Testis (tissue), 3 donors: ENCODE measurements around the gene LMAN2L. TPM values are rescaled to one million over a fixed set of nuclear protein-coding genes. Genes with fewer than 3 reads are reported as not detected.

Experiments used
- DNase-seq: peaks from one replicate; pipeline ENCODE4 v3.0.0-alpha.2; 2019
- H3K27ac ChIP-seq, 2 donors: fragments of 200-600 bp; sonication (generic); one replicate each; pipeline ENCODE4 v1.5.1; 2019
- H3K27me3 ChIP-seq: fragments of 200-600 bp; sonication (generic); one replicate; pipeline ENCODE4 v1.5.1; 2019
- H3K36me3 ChIP-seq: fragments of 200-600 bp; sonication (generic); one replicate; pipeline ENCODE4 v1.5.1; 2017; ENCODE audit warnings: low read depth; ENCODE audit errors: missing control alignments
- H3K4me1 ChIP-seq: fragments of 200-600 bp; sonication (generic); one replicate; pipeline ENCODE4 v1.5.1; 2019
- H3K4me3 ChIP-seq, 2 donors: fragments of 200-600 bp; sonication (generic); one replicate each; pipeline ENCODE4 v1.5.1; 2017 to 2019
- H3K9me3 ChIP-seq: fragments of 200-600 bp; sonication (generic); one replicate; pipeline ENCODE4 v1.5.1; 2017
- CTCF ChIP-seq, 3 experiments: fragments of 450-650 bp in 2 of 3; fragments of 200-600 bp in 1 of 3; sonication (generic) in 1 of 3; IDR thresholded peaks; one replicate each; pipeline ENCODE4 v1.5.1; 2016 to 2019; ENCODE audit warnings: antibody characterized with exemption in 3 of 3, mild to moderate bottlenecking in 2 of 3, moderate library complexity in 1 of 3
- POLR2A ChIP-seq: fragments of 450-650 bp; IDR thresholded peaks from one replicate; pipeline ENCODE4 v1.6.1; 2017; ENCODE audit warnings: antibody characterized with exemption, mild to moderate bottlenecking, moderate library complexity
- WGBS, 2 donors: methylation state at CpG; one replicate each; pipeline ENCODE4 v1.1.5; 2018; 5-methylcytosine and 5-hydroxymethylcytosine counted together
- intact Hi-C: fragments of 100-400 bp; cut with DNase I; formaldehyde crosslinking; loops from one replicate; pipeline ENCODE4 v1.15.1; 2023; ENCODE audit warnings: low total_unique reads
- polyA plus RNA-seq: library from polyadenylated mRNA; stranded (reverse); fragments of 350-450 nt; fragmentation: Illumina TruSeq; extraction: RNeasy Lipid Tissue Mini Kit (QIAGEN cat#74804); gene quantifications from one replicate; pipeline ENCODE4 v1.2.3, GENCODE V29; 2014; ENCODE audit warnings: low read depth, low replicate concordance; ENCODE audit not compliant: insufficient read depth
- total RNA-seq, 2 donors: library from RNA; depleted of rRNA; stranded (reverse); fragments of >200 nt; gene quantifications; one replicate each; pipeline ENCODE4 v1.2.3, GENCODE V29; 2016

The LMAN2L gene
- total and polyA plus RNA-seq, 3 donors from 2014 or later, result 24.2 to 25.2 (median 24.5) TPM

- H3K27me3 ChIP-seq, result no peaks in the 10 kb centered on the region
- no peak for TF ChIP-seq POLR2A
- TF ChIP-seq CTCF (IDR thresholded peaks at IDR 0.05), result no peak
- no peak for DNase-seq
- 71 to 87% methylated on average over 6 to 9 of the region's 9 CpGs for WGBS, 2 donors
- intact Hi-C loops, result no loop called here
- no peaks in the 10 kb centered on the region for H3K4me1 ChIP-seq
- H3K4me3 ChIP-seq, result no peak overlapping the region
- H3K36me3 ChIP-seq, result no peaks in the 10 kb centered on the region
- no peak overlapping the region for H3K27ac ChIP-seq
- no peaks in the 10 kb centered on the region for H3K9me3 ChIP-seq
Observed at GRCh38 chr2:96699621-96700020, 40.2 kb downstream of the LMAN2L start.

DNA sequence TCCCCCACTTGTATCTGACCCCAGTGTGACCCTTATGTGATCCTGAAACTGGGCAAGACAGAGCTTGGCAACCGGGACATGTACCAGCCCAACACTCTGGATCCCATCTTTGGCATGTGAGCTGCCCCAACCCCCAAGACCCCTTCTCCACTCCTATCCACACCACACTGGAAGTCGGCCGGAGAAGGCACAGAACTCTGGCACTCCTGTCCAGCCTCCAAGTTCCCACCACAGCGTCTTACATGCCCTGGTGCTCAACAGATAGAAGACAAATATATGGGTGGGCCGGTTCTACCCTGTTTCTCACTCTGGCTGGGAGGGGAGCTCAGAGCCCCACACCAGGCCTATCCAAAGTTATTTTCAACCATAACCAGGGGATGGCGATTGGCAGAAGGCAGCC is 40.8 kb downstream of the LMAN2L start:
- H3K4me3 ChIP-seq, result no peak overlapping the region
- H3K4me1 ChIP-seq, result no peaks in the 10 kb centered on the region
- no peaks in the 10 kb centered on the region for H3K36me3 ChIP-seq
- 90% methylated on average over 6 of the region's 6 CpGs for WGBS, 2 donors
- H3K27ac ChIP-seq, result no peak overlapping the region
- H3K27me3 ChIP-seq, result no peaks in the 10 kb centered on the region
- intact Hi-C loops, result no loop called here
- TF ChIP-seq POLR2A, result no peak
- TF ChIP-seq CTCF (IDR thresholded peaks at IDR 0.05), result no peak
- no peaks in the 10 kb centered on the region for H3K9me3 ChIP-seq
- DNase-seq, result no peak

DNA sequence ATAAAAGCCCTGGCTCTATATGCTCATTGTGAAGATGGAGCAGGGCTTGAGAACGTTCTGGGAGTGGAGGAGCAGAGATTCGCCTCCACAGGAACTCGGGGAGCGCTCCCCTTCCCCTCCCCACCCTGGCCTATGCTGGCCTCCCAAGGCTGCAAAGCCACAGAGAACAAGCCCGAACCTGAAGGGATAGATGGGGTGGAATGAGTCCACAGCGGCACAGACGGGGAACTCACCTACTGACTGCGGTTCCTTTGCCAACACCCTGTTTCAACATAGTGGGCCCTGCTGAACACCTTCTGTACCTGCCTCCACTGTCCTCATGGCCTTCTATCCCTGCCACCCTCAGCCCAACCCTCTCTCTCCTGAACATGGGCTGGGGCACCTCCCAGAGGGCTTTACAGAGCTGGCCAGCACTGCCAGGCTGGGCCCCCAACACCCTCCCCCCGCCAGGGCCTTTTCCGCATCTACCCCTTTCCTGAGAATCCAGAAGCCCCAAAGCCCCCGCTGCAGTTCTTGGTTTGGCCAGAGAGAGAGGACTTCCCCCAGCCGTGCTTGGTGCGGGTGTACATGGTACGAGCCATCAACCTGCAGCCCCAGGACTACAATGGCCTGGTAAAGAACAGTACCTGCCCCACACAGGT is 41.5 kb downstream of the LMAN2L start:
- intact Hi-C loops, result no loop called here
- Histone ChIP-seq H3K9me3 (no peaks in the 10 kb centered on the region), H3K4me3 (no peak overlapping the region), H3K27ac (no peak overlapping the region), H3K27me3 (no peaks in the 10 kb centered on the region), H3K36me3 (no peaks in the 10 kb centered on the region), H3K4me1 (no peaks in the 10 kb centered on the region)
- no peak for DNase-seq
- TF ChIP-seq CTCF (IDR thresholded peaks at IDR 0.05) (no peak), POLR2A (no peak)
- WGBS, 2 donors, result 92 to 95% methylated on average over 12 to 14 of the region's 14 CpGs

DNA sequence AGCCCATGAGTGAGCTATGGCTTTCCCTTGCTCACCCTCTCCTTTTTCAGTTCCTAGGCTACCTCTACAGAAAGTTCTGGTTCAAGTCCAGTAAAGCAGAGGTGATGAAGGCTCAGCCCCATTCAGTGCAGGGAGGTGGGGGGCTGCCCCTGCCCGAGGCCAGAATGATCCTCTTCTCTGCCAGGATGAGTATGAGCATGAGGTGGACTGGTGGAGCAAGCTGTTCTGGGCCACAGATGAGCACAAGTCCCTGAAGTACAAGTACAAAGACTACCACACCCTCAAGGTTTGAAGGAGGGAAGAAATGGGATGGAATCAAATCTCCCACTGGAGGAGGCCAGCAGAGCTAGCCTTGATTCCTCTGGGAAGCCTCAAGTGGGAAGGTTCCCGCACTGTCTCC is 42.4 kb downstream of the LMAN2L start:
- 73 to 75% methylated on average over 2 of the region's 2 CpGs for WGBS, 2 donors
- DNase-seq, result no peak
- Histone ChIP-seq H3K36me3 (no peaks in the 10 kb centered on the region), H3K9me3 (no peaks in the 10 kb centered on the region), H3K4me3 (no peak overlapping the region), H3K4me1 (no peaks in the 10 kb centered on the region), H3K27me3 (no peaks in the 10 kb centered on the region), H3K27ac (no peak overlapping the region)
- TF ChIP-seq CTCF (IDR thresholded peaks at IDR 0.05), result no peak
- no peak for TF ChIP-seq POLR2A
- intact Hi-C loops, result no loop called here

GRCh38 chr2:96695602-96696001 is 44.3 kb downstream of the LMAN2L start:
- no peak for DNase-seq
- no peak overlapping the region for H3K27ac ChIP-seq
- H3K4me3 ChIP-seq, result no peak overlapping the region
- H3K9me3 ChIP-seq, result no peaks in the 10 kb centered on the region
- no peaks in the 10 kb centered on the region for H3K36me3 ChIP-seq
- no peaks in the 10 kb centered on the region for H3K27me3 ChIP-seq
- 85 to 94% methylated on average over 10 to 15 of the region's 15 CpGs for WGBS, 2 donors
- intact Hi-C loops, result no loop called here
- TF ChIP-seq CTCF (IDR thresholded peaks at IDR 0.05), result no peak
- TF ChIP-seq POLR2A, result no peak
- H3K4me1 ChIP-seq, result no peaks in the 10 kb centered on the region
